Panc1 (cell line): ENCODE data around the gene ANO4.

Experiments used
- POLR2AphosphoS5 ChIP-seq: IDR thresholded peaks from 2 replicates; pipeline ENCODE4 v1.6.1; 2012; ENCODE audit warnings: mild to moderate bottlenecking, low read depth, low read length, moderate library complexity
- TF ChIP-seq, protein P1 (sequence below): fragments of 450-650 bp; IDR thresholded peaks from 2 replicates; pipeline ENCODE4 v1.5.1; 2017; ENCODE audit warnings: mild to moderate bottlenecking

DNA sequence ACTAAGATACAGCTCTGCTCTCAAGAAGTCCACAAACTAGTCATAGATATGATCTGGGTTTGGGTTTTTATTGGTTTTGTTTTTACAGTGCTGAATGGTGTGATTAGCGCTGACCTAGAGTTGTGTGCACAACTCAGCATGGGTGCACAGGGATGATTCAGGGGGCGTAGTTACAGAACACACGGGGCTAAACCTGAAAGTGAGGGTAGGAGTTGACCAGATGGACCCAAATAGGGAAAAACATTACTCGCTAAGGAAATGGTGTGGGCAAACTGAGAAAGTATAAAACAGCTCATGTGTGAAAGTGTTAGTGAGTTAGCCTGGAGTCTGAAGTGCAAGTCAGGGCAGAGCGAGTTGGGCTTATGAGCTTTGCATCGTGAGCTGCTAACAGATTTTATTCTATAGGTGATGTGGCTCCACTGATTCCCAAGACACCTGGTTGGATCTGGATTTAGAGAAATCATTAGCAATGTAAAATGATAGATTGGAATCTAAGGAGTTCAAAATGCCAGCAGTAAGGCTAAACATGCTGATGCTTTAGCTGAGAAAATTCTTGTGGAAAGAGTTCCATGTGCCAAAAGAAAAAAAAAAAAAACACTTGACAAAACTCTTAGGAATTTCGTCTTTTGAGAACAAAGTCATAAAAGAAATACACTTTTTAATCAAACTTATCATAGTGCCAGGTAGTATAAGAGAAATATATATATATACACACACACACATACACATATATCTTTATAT lies 280.5 kb downstream of the ANO4 start:
- TF ChIP-seq, protein P1, sequence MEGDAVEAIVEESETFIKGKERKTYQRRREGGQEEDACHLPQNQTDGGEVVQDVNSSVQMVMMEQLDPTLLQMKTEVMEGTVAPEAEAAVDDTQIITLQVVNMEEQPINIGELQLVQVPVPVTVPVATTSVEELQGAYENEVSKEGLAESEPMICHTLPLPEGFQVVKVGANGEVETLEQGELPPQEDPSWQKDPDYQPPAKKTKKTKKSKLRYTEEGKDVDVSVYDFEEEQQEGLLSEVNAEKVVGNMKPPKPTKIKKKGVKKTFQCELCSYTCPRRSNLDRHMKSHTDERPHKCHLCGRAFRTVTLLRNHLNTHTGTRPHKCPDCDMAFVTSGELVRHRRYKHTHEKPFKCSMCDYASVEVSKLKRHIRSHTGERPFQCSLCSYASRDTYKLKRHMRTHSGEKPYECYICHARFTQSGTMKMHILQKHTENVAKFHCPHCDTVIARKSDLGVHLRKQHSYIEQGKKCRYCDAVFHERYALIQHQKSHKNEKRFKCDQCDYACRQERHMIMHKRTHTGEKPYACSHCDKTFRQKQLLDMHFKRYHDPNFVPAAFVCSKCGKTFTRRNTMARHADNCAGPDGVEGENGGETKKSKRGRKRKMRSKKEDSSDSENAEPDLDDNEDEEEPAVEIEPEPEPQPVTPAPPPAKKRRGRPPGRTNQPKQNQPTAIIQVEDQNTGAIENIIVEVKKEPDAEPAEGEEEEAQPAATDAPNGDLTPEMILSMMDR = no peak
- TF ChIP-seq POLR2AphosphoS5 = no peak
